Neural progenitor cell (in vitro differentiated cells): ENCODE measurements around the gene EPN1. TPM values are rescaled to one million over a fixed set of nuclear protein-coding genes. Genes with fewer than 3 reads are reported as not detected.

Experiments
- DNase-seq: peaks from one replicate; pipeline ENCODE4 v3.0.0-alpha.2; 2016; ENCODE audit warnings: low spot score
- H2AFZ ChIP-seq: fragments of 200-600 bp; sonication (generic); replicated peaks from 2 replicates; pipeline ENCODE4 v1.6.1; 2016; ENCODE audit warnings: antibody characterized with exemption
- H3F3A ChIP-seq: fragments of 200-600 bp; sonication (generic); 2 replicates; pipeline ENCODE4 v1.6.1; 2016; ENCODE audit warnings: antibody characterized with exemption, low read depth
- H3K27ac ChIP-seq: fragments of 200-600 bp; sonication (generic); 2 replicates; pipeline ENCODE4 v1.5.1; 2016; ENCODE audit warnings: mild to moderate bottlenecking
- H3K27me3 ChIP-seq: fragments of 200-600 bp; sonication (generic); 2 replicates; pipeline ENCODE4 v1.6.1; 2016; ENCODE audit warnings: mild to moderate bottlenecking, moderate library complexity
- H3K36me3 ChIP-seq: fragments of 200-600 bp; sonication (generic); 2 replicates; pipeline ENCODE4 v1.5.1; 2016
- H3K4me1 ChIP-seq: fragments of 200-600 bp; sonication (generic); 2 replicates; pipeline ENCODE4 v1.6.1; 2016; ENCODE audit warnings: mixed run types
- H3K4me2 ChIP-seq: fragments of 200-600 bp; sonication (generic); 2 replicates; pipeline ENCODE4 v1.6.1; 2016
- H3K4me3 ChIP-seq: fragments of 200-600 bp; sonication (generic); 2 replicates; pipeline ENCODE4 v1.5.1; 2016
- H3K79me2 ChIP-seq: fragments of 200-600 bp; sonication (generic); 2 replicates; pipeline ENCODE4 v1.6.1; 2016; ENCODE audit warnings: low read depth
- H3K9ac ChIP-seq: fragments of 200-600 bp; sonication (generic); 2 replicates; pipeline ENCODE4 v1.6.1; 2016
- H3K9me3 ChIP-seq: fragments of 200-600 bp; sonication (generic); 2 replicates; pipeline ENCODE4 v1.5.1; 2016; ENCODE audit warnings: low read depth
- H4K20me1 ChIP-seq: fragments of 200-600 bp; sonication (generic); 2 replicates; pipeline ENCODE4 v1.6.1; 2016; ENCODE audit warnings: low read depth
- H3K27ac Mint-ChIP-seq: 3 replicates; pipeline ENCODE4 v1.8.0; 2021; ENCODE audit warnings: mixed read lengths
- H3K27me3 Mint-ChIP-seq: 2 replicates; pipeline ENCODE4 v1.8.0; 2022; ENCODE audit warnings: low read depth, mild to moderate bottlenecking, inconsistent platforms, moderate library complexity, mixed read lengths; ENCODE audit not compliant: insufficient read depth
- H3K36me3 Mint-ChIP-seq: 3 replicates; pipeline ENCODE4 v1.8.0; 2021; ENCODE audit warnings: mixed read lengths
- H3K4me1 Mint-ChIP-seq: 3 replicates; pipeline ENCODE4 v1.8.0; 2021; ENCODE audit warnings: mixed read lengths
- H3K4me3 Mint-ChIP-seq: 3 replicates; pipeline ENCODE4 v1.8.0; 2021; ENCODE audit warnings: mild to moderate bottlenecking, moderate library complexity, mixed read lengths
- H3K9me3 Mint-ChIP-seq: 3 replicates; pipeline ENCODE4 v1.8.0; 2020; ENCODE audit warnings: mixed read lengths
- EZH2 ChIP-seq: fragments of 200-600 bp; sonication (generic); IDR thresholded peaks from 2 replicates; pipeline ENCODE4 v1.6.1; 2017; ENCODE audit warnings: antibody characterized with exemption, mild to moderate bottlenecking, moderate library complexity
- EZH2phosphoT487 ChIP-seq: fragments of 200-600 bp; sonication (generic); IDR thresholded peaks from 2 replicates; pipeline ENCODE4 v1.6.1; 2017; ENCODE audit warnings: antibody characterized with exemption
- total RNA-seq: library from RNA; depleted of rRNA; stranded (reverse); fragments of >200 nt; gene quantifications from 2 replicates; pipeline ENCODE4 v1.2.3, GENCODE V29; 2015; ENCODE audit warnings: low replicate concordance
- TF ChIP-seq, protein P1 (sequence below): fragments of 200-600 bp; sonication (generic); IDR thresholded peaks from 2 replicates; pipeline ENCODE4 v1.5.1; 2017; ENCODE audit warnings: antibody characterized with exemption, mild to moderate bottlenecking

EPN1 gene
- total RNA-seq, 1 donor from 2014 or later, result 16.1 TPM

DNA sequence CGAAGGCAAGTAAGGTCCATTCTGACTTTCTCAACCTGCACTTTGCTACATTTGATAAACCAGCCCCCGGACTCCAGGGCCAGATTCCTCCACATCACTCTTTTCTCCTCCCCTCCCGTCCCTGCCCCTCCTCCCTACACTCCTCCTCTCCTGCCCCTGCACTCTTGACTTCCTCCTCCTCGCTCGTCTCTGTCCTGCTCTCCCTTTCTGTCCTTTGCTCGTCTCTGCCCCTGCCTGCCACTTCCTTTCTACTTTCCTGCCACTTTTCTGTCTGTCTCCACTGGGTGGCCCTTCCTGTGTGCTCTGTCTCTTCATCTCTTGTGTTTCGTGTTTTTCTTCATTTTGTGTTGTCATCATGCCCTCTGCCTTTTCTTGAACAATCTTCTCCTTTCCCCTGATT, 13.2 kb upstream of the EPN1 start:
- no peak for TF ChIP-seq EZH2phosphoT487
- TF ChIP-seq EZH2, result no peak
- TF ChIP-seq, protein P1, sequence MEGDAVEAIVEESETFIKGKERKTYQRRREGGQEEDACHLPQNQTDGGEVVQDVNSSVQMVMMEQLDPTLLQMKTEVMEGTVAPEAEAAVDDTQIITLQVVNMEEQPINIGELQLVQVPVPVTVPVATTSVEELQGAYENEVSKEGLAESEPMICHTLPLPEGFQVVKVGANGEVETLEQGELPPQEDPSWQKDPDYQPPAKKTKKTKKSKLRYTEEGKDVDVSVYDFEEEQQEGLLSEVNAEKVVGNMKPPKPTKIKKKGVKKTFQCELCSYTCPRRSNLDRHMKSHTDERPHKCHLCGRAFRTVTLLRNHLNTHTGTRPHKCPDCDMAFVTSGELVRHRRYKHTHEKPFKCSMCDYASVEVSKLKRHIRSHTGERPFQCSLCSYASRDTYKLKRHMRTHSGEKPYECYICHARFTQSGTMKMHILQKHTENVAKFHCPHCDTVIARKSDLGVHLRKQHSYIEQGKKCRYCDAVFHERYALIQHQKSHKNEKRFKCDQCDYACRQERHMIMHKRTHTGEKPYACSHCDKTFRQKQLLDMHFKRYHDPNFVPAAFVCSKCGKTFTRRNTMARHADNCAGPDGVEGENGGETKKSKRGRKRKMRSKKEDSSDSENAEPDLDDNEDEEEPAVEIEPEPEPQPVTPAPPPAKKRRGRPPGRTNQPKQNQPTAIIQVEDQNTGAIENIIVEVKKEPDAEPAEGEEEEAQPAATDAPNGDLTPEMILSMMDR, result no peak

DNA sequence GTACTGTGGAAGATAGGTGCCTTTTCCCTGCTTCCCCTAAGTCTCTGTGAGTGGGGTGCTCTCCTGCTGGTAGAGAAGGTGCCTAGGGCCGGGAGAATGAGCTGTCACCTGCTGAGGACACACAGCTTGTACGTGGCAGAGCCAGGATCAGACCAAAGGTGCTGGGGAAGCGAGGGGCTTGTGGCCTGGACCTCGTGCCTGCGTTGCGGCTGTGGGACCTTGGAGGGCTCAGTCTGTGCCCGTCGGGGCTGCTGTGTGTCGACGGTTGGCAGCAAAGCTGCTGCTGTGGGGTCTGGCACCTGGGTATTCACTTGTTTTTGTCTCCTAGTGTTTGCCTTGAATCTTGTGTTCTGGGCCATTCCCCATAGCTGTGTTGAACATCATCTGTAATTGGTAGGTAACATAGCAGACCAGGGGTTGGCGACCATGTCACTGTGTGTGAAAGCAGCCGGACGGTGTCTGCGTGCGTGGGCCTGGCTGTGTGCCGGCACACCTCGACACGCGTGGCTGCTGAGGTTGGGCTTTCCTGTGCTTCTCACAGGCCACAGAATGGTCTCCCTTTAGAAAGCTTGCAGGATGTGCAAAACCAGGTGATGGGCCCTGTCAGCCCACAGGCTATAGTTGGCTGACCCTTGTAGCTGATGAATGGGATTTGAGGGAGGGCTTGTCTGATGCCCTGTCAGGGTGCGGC, 11.0 kb upstream of the EPN1 start:
- H3K36me3 ChIP-seq, result no peaks in the 10 kb centered on the region
- Mint-ChIP-seq H3K4me3 (no peak overlapping the region), H3K27ac (no peak overlapping the region), H3K9me3 (no peaks in the 10 kb centered on the region), H3K4me1 (peaks cover 6% of the 10 kb centered on the region), H3K36me3 (peaks cover 28% of the 10 kb centered on the region), H3K27me3 (no peaks in the 10 kb centered on the region)
- DNase-seq, result no peak
- TF ChIP-seq EZH2phosphoT487 (no peak), EZH2 (no peak)
- TF ChIP-seq, protein P1, result no peak
- H3K27me3 ChIP-seq, result no peaks in the 10 kb centered on the region
- no peaks in the 10 kb centered on the region for H3K4me1 ChIP-seq
- H3K9ac ChIP-seq, result no peak overlapping the region
- H3K27ac ChIP-seq, result no peak overlapping the region
- no peaks in the 10 kb centered on the region for H3K9me3 ChIP-seq
- H3K4me2 ChIP-seq, result no peak overlapping the region
- no peak overlapping the region for H2AFZ ChIP-seq
- H3F3A ChIP-seq, result no peaks in the 10 kb centered on the region
- H4K20me1 ChIP-seq, result peaks cover 90% of the 10 kb centered on the region
- H3K4me3 ChIP-seq, result no peak overlapping the region
- peaks cover 94% of the 10 kb centered on the region for H3K79me2 ChIP-seq

More for the DNA sequence above, 13.2 kb upstream of the EPN1 start:
- Histone ChIP-seq H3K27me3 (no peaks in the 10 kb centered on the region), H3K4me3 (no peak overlapping the region), H3K79me2 (peaks cover 98% of the 10 kb centered on the region), H3K4me1 (peaks cover 12% of the 10 kb centered on the region), H3K4me2 (no peak overlapping the region), H3K9me3 (no peaks in the 10 kb centered on the region), H3K36me3 (no peaks in the 10 kb centered on the region), H3K27ac (no peak overlapping the region), H4K20me1 (peaks cover 90% of the 10 kb centered on the region), H3K9ac (no peak overlapping the region), H3F3A (no peaks in the 10 kb centered on the region), H2AFZ (no peak overlapping the region)
- peaks cover 16% of the 10 kb centered on the region for H3K4me1 Mint-ChIP-seq
- H3K27me3 Mint-ChIP-seq, result no peaks in the 10 kb centered on the region
- H3K9me3 Mint-ChIP-seq, result no peaks in the 10 kb centered on the region
- no peak for DNase-seq
- H3K36me3 Mint-ChIP-seq, result peaks cover 30% of the 10 kb centered on the region
- no peak overlapping the region for H3K27ac Mint-ChIP-seq
- peak overlapping the region; percentile 11 for H3K4me3 Mint-ChIP-seq

DNA sequence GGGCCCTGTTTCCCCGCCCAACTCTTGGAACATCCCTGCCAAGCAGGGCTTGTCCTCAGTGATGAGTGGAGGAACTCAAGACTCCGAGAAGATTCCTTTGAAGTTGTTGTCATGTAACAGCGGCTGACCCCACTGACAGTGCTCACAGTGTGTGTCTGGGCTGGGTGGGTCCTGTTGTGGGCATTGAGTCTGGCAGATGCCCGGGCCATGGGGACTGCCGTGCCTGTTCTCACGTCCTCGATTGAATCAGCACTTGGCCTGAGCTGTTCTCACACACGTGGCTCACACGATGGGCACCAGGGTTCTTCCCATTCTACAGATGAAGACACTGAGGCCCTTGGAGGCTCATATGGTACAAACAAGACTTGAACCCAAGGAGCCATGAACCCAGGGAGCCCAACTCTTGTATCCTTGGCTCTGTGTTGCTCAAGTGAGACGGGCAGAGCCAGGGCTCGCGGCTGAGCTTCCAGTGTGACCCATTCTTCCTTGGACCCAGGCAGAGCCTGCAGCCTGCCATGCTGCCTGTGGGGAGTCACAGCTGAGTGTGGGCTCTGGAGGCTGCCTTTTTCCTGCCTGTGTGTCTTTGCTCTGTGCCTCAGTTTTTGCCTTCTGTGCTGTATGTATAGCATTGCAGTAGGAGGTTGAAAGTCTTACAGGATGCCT, 8.6 kb upstream of the EPN1 start:
- H3K9me3 ChIP-seq, result no peaks in the 10 kb centered on the region
- H3K4me3 ChIP-seq, result no peak overlapping the region
- no peak for TF ChIP-seq EZH2
- no peak for TF ChIP-seq EZH2phosphoT487
- TF ChIP-seq, protein P1, result no peak
- H3K36me3 ChIP-seq, result no peaks in the 10 kb centered on the region
- Mint-ChIP-seq H3K9me3 (no peaks in the 10 kb centered on the region), H3K4me3 (no peak overlapping the region), H3K27me3 (peaks cover 8% of the 10 kb centered on the region), H3K4me1 (peaks cover 7% of the 10 kb centered on the region), H3K36me3 (peaks cover 32% of the 10 kb centered on the region), H3K27ac (no peak overlapping the region)
- no peak overlapping the region for H3K27ac ChIP-seq
- H3K4me1 ChIP-seq, result no peaks in the 10 kb centered on the region
- DNase-seq, result no peak
- H2AFZ ChIP-seq, result no peak overlapping the region
- peaks cover 91% of the 10 kb centered on the region for H3K79me2 ChIP-seq
- H3K4me2 ChIP-seq, result no peak overlapping the region
- no peak overlapping the region for H3K9ac ChIP-seq
- peaks cover 90% of the 10 kb centered on the region for H4K20me1 ChIP-seq
- peaks cover 18% of the 10 kb centered on the region for H3F3A ChIP-seq
- H3K27me3 ChIP-seq, result no peaks in the 10 kb centered on the region
